ENCODE data around the gene MTREX.

GRCh38 chr5:55409775-55410174 lies 102.0 kb downstream of the MTREX start:
- TF ChIP-seq CTCF (conservative IDR thresholded peaks at IDR 0.05; ENCODE audit: low read length) (no peak), EZH2phosphoT487 (IDR thresholded peaks at IDR 0.05; ENCODE audit: borderline replicate concordance, low read depth, low read length) (no peak)
